SIG-M5 (cell line): ENCODE results near the gene MEIS2.

Experiments
- DNase-seq: peaks from one replicate; lab custom pipeline; 2025; lab: John Stamatoyannopoulos, UW

The MEIS2 gene

GRCh38 chr15:36964626-36965025 lies 135.7 kb downstream of the MEIS2 start:
- DNase-seq = no peak

- no peak for DNase-seq
Measured at GRCh38 chr15:36961956-36962355, 138.4 kb downstream of the MEIS2 start.

DNA sequence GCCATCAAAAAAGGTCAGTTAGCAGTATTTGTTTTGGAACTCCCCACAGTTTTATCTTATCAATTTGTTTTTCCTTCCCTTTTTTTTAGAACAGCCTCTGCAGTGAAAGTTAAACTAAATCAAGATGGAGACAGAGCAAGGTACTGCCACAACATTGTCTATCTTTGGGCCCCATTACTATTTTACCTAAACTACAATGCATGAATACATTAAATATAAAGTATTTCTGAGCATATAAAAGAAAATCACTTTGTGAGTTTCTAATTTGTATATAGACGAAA lies 139.5 kb downstream of the MEIS2 start:
- no peak for DNase-seq

DNA sequence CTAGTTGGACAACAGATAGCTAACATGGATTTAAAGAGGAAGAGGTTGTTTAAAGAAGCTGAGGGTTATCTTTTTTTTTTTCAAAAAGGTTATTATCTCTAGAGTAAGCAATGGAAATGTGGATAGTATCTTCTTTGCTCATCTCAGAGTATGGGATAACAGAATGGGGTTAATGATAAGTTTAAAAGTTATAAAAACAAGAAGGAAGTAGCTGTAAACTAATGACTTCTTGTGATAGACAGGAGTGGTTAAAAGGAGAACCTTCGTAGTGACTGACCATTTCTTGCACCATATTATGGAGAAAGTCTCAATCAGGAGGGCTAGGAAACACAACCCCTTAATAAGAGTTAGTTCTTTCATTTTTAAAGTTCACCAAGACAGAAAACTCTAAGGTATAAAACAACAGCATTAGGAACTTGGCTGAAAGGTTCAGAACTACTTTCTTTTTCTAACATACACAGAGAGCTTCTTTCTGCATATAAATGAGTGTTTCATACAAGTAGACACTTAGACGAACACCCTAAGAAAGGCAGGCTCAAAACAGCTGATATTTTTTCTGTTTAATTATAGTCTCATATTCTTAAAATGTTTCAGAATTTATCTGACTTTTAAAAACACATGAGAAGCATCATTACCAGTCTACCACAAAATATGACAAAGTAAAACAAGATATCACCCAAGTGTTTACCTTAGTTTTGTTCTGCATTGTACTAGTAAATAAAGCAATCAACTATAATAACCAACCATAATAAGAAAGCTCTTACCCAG lies 140.0 kb downstream of the MEIS2 start:
- DNase-seq = no peak

GRCh38 chr15:36959746-36960145 lies 140.6 kb downstream of the MEIS2 start:
- DNase-seq = no peak

DNA sequence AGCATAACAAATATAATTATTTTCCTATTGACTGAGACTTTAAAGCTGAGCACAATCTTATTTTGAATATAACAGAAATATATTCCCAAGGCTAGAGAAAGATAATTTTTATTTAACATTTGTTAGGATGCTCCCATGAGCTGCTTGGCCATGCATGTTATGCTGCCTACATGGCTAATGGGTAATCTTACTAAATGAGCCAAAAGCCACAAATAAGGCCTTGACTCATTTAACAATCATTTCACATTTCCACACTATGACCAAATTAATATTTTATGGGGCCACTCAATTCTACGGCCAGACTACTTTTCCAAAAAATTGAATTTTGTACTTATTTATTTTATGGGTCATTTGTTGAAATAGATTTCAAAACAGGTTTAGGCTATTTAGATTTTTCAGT lies 141.7 kb downstream of the MEIS2 start:
- no peak for DNase-seq

GRCh38 chr15:36954486-36954885 lies 145.9 kb downstream of the MEIS2 start:
- DNase-seq = no peak

DNA sequence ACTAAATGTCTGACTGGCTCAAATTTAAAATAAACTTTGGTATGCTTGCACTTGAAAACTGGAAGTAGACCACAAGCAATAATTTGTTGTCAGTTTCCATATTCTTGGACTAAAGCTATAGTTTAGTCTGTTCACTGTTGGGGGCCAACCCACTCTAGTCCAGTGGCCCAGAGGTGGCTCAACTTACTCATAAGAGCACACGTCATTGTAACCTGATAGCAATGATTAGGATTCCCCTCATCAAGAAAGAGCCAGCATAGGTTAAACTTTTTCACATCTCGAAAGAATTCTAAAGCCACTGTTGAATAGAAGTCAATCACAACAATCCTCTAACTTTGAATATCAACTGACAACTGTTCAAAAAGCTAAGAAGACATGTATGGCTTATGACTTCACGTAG lies 147.0 kb downstream of the MEIS2 start:
- DNase-seq = no peak

DNA sequence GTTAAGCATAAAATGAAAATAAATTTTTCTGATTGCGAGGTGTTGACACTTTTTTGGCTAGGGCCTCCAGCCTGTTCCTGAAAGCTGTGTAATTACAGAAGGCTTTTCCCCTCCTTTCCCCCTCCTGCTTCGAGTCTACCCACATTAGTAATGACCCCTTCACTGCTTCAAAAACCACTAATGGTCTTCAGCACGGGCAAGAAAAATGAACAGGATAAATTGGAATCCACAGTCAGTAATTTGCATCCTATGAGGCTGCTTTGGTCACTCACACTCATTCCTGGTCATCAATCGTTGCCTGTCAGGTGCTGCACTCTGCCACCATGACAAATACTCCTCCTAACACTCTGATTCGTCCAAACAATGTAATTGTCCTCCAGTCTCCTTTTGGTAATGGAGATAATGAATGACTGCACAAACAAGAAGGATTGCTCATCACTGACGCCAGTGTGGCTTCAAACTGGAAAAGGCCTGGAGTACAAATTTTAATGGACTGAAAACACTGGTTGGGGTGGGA lies 148.6 kb downstream of the MEIS2 start:
- DNase-seq = no peak

DNA sequence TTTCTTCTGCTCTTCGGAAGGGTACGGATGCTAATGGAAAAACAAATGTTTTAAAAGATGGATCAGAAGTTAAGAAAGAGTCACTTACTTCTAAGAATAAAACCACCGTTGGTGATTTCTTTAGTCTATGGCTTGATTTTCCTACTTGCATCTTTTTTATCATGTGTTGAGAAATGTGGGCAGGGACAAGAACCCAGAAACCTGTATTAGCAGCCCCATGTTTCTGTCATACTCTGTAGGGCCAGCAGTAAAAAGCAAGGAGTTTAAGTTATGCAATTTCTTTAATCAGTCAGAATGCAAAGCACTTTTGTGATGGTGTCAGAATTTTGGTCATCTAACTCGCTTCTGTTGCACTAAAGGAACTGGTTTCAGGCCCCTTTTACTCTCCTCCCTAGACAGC lies 150.0 kb downstream of the MEIS2 start:
- DNase-seq = no peak

GRCh38 chr15:36948982-36949381 lies 151.4 kb downstream of the MEIS2 start:
- DNase-seq = no peak

GRCh38 chr15:36947035-36947719 lies 153.2 kb downstream of the MEIS2 start:
- no peak for DNase-seq

DNA sequence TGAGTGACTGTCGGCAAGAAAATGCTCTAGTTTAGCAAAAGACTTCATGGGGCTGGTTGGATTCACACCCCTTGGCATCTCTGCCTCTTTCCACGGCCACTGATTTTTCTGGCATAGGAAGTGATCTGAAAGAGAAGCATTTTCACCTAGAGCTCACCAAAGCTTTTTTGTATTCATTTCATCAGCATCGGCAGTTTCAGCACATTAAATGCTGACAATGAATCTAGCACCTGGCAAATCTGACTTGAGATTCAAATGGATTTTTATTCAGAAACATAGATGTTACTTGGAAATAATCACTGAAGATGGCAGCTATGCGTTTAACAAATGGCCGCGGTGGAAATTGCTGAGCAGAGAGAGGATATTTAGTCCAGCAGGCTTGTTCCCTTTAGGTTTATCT lies 155.9 kb downstream of the MEIS2 start:
- DNase-seq = no peak

DNA sequence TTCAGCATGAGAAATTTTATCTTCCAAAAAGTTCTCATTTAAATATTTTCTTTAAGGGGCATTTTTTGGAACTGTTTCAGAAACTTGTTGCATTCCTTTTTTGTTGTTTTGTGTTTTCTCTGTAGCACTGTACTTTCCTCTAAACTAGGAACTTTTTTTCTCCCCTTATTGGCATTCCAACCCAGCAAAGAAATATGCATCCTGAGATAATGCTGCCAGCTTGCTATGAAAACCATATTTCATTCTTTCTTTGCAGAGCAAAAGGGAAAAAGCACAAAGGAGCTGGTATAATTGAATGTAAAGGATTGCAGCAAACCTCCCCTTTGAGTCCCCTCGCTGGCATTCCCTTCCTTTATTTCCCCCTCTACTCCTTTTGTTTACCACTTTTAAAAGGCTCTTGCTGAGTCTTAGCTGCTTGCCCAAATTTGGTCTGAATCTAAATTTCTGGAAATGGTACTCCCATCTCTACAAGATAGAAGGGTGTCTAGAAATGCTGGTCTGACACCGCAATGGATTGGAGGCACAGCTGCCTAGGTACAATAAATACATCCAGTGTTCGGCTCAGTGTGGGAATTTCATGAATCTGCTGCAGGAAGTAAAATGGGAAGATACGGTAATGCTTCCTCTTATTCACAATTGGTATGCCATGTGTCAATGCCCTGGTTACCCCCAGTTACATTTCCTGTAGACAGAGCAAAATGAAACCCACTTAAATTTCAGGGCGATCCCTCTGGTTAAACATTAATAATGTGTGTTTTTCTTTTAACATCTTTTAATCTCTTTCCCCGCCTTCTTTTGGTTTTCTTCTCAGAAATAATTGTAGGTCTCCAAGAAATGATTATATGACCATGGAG lies 156.6 kb downstream of the MEIS2 start:
- no peak for DNase-seq

GRCh38 chr15:36942248-36942827 lies 158.0 kb downstream of the MEIS2 start:
- DNase-seq = no peak

DNA sequence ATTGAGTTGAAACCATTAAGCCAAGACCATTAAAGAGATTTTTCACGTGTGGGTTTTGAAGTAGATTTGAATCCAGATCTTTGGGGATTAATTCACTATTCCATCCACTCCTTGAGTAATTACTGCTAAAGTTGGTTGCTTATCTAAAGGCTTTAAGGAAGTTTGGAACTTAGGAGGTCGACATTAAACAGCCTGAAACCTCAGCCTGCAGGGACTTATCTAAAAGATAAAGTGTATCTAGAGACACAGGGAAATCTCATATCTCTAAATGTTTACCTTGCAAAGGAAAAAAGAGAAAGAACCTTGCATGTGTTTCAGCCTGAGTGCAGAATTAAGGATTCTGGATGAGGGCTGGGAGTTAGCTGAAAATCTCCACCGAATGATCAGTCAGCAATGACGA lies 158.6 kb downstream of the MEIS2 start:
- DNase-seq = no peak

DNA sequence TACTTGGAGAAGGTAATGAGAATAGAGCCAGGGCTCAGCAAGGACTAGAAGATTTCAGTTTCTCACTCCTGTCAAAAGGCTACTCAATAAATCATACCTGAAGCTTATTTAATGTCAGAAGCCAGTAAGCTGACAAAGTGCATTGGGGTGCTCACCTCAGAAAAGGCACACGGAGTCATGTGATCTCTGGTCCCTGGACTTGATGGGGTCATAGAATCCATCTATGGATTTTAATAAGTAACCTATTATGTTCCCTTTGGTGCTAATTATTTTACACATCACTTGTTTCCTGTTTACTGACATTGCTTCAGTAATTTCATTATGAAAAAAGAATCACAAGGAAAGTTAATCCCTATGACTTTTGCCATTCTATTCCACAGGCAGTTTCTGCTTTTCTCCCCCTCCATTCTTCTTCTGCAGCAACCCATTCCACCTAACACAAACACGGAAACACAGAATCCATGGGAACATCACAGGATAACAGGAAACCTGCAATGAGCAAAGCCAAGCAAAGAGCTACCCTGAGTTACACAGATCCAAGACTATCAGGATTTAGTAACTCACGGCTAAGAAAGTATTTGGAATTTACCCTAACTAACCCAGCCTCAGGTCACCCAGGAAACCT lies 159.6 kb downstream of the MEIS2 start:
- no peak for DNase-seq

- no peak for DNase-seq
Measured at GRCh38 chr15:36940219-36940618, 160.1 kb downstream of the MEIS2 start.

DNA sequence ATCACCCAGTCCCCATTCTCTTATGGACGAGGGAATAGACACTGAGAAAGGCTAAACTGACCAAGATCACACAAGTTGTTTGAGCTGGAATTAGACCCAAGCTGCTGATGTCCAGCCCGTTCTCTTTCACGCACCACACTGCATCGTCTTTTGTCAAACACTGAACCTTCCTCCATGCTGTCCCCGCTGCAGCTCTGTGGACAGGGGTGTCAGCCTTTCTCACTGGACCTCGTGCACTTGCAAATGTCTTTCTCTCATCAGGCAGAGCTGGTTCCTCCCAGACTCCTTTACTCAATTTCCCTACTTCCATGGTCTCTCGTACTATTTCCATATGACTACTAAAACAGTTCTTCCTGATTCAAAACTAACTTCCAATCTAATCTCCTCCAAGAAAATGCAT lies 161.6 kb downstream of the MEIS2 start:
- no peak for DNase-seq

DNA sequence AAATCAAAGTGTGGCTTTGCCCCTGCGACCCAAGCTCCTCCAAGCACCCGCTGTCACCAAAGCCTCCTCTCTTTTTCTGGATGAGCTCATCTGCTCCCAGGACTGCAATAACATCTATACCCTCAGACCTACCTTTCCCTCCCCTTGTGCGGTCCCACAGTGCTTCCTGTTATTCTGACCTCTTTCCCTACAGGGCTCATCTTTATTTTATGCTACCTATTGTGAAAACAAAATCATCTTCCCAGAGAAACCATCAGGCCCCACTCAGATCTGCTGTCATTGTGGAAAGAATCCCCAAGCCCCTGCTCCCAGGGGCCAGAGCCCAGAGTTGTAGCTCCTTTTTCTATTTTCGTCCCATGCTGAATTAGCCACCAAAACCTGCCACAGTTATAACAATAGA lies 162.2 kb downstream of the MEIS2 start:
- no peak for DNase-seq

DNA sequence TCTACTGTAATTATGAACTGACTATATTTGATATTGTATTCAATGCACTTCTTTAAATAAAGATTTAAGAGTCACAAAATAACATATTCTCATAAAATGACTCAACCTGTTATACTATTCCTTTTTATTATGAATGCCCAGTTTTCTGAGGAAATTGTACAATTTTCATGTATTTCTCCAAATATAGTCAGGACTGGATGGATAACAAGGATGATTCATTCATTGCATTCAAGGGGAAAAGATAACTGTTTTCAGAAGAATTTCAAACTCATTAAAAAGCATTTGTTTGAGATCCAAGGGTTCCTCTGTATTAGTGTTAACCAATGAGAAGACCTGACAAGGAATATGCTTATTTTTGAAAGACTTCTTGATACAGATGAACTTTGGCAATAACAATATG lies 163.7 kb downstream of the MEIS2 start:
- no peak for DNase-seq
